GM21360 (cell line): ENCODE measurements around the gene SLC23A3.

Source experiments
- ATAC-seq: cut with Tn5 transposase; IDR thresholded peaks from one replicate; pipeline ENCODE4 v1.9.1; 2021; ENCODE audit warnings: mild to moderate bottlenecking, moderate library complexity; ENCODE audit not compliant: unreplicated experiment

SLC23A3 gene

GRCh38 chr2:219116776-219117646 lies 52.8 kb downstream of the SLC23A3 start:
- no peak for ATAC-seq

- ATAC-seq: no peak
Measured at GRCh38 chr2:219112651-219113338, 57.0 kb downstream of the SLC23A3 start.

- no peak for ATAC-seq
Measured at GRCh38 chr2:219112062-219112406, 57.8 kb downstream of the SLC23A3 start.
